Naive B cell (primary cell): ENCODE results near the gene G6PD. TPM values are rescaled to one million over a fixed set of nuclear protein-coding genes. Genes with fewer than 3 reads are reported as not detected.
"Not testable (repeated sequence)": the region's sequence is repeated elsewhere in the genome, so short reads cannot be mapped to it uniquely, and the experiment has no call there.

ENCODE experiments used
- ATAC-seq, 2 donors: fragments of 150-1000 bp; cut with Tn5 transposase; 2 replicates each; pipeline ENCODE4 v1.10.0; 2021; ENCODE audit warnings: low read depth in 2 of 2, mild to moderate bottlenecking in 2 of 2, moderate library complexity in 2 of 2
- DNase-seq: peaks from one replicate; pipeline ENCODE4 v3.0.0; 2022
- H3K27ac Mint-ChIP-seq, 6 donors: one replicate each; pipeline ENCODE4 v1.8.0; 2020 to 2022; ENCODE audit warnings: mild to moderate bottlenecking in 6 of 6, mixed read lengths in 6 of 6, moderate library complexity in 5 of 6, inconsistent platforms in 2 of 6
- H3K27me3 Mint-ChIP-seq, 3 donors: one replicate each; pipeline ENCODE4 v1.8.0; 2021 to 2022; ENCODE audit warnings: mixed read lengths in 3 of 3, mild to moderate bottlenecking in 1 of 3
- H3K36me3 Mint-ChIP-seq, 2 donors: one replicate each; pipeline ENCODE4 v1.8.0; 2020 to 2022; ENCODE audit warnings: mixed read lengths in 2 of 2, inconsistent platforms in 1 of 2, mild to moderate bottlenecking in 1 of 2
- H3K4me1 Mint-ChIP-seq, 3 donors: one replicate each; pipeline ENCODE4 v1.8.0; 2020 to 2022; ENCODE audit warnings: mixed read lengths in 3 of 3, inconsistent platforms in 1 of 3, mild to moderate bottlenecking in 1 of 3, moderate library complexity in 1 of 3
- H3K4me3 Mint-ChIP-seq, 8 donors: one replicate each; pipeline ENCODE4 v1.8.0; 2020 to 2022; ENCODE audit warnings: mild to moderate bottlenecking in 8 of 8, mixed read lengths in 8 of 8, moderate library complexity in 8 of 8, inconsistent platforms in 2 of 8
- H3K9me3 Mint-ChIP-seq, 7 donors: one replicate each; pipeline ENCODE4 v1.8.0; 2020 to 2022; ENCODE audit warnings: mixed read lengths in 7 of 7, mild to moderate bottlenecking in 5 of 7, inconsistent platforms in 2 of 7, moderate library complexity in 1 of 7
- polyA plus RNA-seq, 6 donors: library from polyadenylated mRNA; unstranded; fragments of 300-500 nt; fragmentation: Illumina TruSeq; gene quantifications; one replicate each; pipeline ENCODE4 v1.2.3, GENCODE V29; 2021; ENCODE audit warnings: low read depth in 6 of 6

G6PD gene
- polyA plus RNA-seq, 6 donors from 2014 or later: 3.3 to 6.1 (median 4.4) TPM

- not testable (repeated sequence) for H3K9me3 Mint-ChIP-seq, ATAC-seq, DNase-seq, H3K27me3 Mint-ChIP-seq, H3K4me3 Mint-ChIP-seq, H3K4me1 Mint-ChIP-seq, H3K36me3 Mint-ChIP-seq
- H3K27ac Mint-ChIP-seq: peak overlapping the region in 1 of 6 donors; percentile 14
Measured at GRCh38 chrX:154501423-154501822, 45.2 kb downstream of the G6PD start.

GRCh38 chrX:154496591-154497137 lies 50.0 kb downstream of the G6PD start:
- H3K27me3 Mint-ChIP-seq, H3K36me3 Mint-ChIP-seq, DNase-seq, H3K27ac Mint-ChIP-seq, H3K4me1 Mint-ChIP-seq, ATAC-seq, H3K9me3 Mint-ChIP-seq: not testable (repeated sequence)
- peak overlapping the region in 1 of 8 donors; percentile 29 for H3K4me3 Mint-ChIP-seq

- DNase-seq: no peak
- Mint-ChIP-seq H3K9me3 (peaks cover 0 to 3% (median 0%) of the 10 kb centered on the region in 7 donors), H3K36me3 (no peaks in the 10 kb centered on the region), H3K4me1 (peaks cover 4 to 8% (median 7%) of the 10 kb centered on the region in 3 donors), H3K27me3 (no peaks in the 10 kb centered on the region), H3K4me3 (no peak overlapping the region), H3K27ac (no peak overlapping the region)
- no peak for ATAC-seq
Measured at GRCh38 chrX:154495472-154495922, 51.1 kb downstream of the G6PD start.

- Mint-ChIP-seq H3K36me3 (no peaks in the 10 kb centered on the region), H3K4me3 (no peak overlapping the region), H3K27ac (peak overlapping the region in 2 of 6 donors; percentile 59 to 88), H3K9me3 (peaks cover 0 to 3% (median 0%) of the 10 kb centered on the region in 7 donors), H3K27me3 (no peaks in the 10 kb centered on the region), H3K4me1 (peaks cover 7 to 9% (median 9%) of the 10 kb centered on the region in 3 donors)
- ATAC-seq (no peak), DNase-seq (no peak)
Measured at GRCh38 chrX:154494715-154495114, 51.9 kb downstream of the G6PD start.

GRCh38 chrX:154490414-154491083 lies 56.1 kb downstream of the G6PD start, which contains the start of gene SLC10A3:
TSS of gene SLC10A3 (minus strand) at chrX:154490629. CDS start at chrX:154488940, 1,689 bp downstream.
- no peaks in the 10 kb centered on the region for H3K36me3 Mint-ChIP-seq
- H3K4me3 Mint-ChIP-seq: peak within 1 kb of the TSS; percentile 83 to 94 (median 92)
- DNase-seq: peak; percentile 84
- peaks cover 0 to 3% (median 0%) of the 10 kb centered on the region in 7 donors for H3K9me3 Mint-ChIP-seq
- H3K27ac Mint-ChIP-seq: peak within 1 kb of the TSS; percentile 84 to 97 (median 95)
- H3K27me3 Mint-ChIP-seq: no peaks in the 10 kb centered on the region
- peak; percentile 84 to 86 for ATAC-seq
- peaks cover 18 to 29% (median 21%) of the 10 kb centered on the region in 3 donors for H3K4me1 Mint-ChIP-seq

- peak overlapping the region; percentile 83 to 94 (median 90) for H3K4me3 Mint-ChIP-seq
- peaks cover 0 to 3% (median 0%) of the 10 kb centered on the region in 7 donors for H3K9me3 Mint-ChIP-seq
- peak in 1 of 2 donors; percentile 4 for ATAC-seq
Measured at GRCh38 chrX:154490021-154490413, 56.6 kb downstream of the G6PD start.

GRCh38 chrX:154489182-154489581 lies 57.5 kb downstream of the G6PD start:
- DNase-seq (no peak), ATAC-seq (no peak)
- peak overlapping the region; percentile 35 to 94 (median 87) for H3K4me3 Mint-ChIP-seq
- H3K27ac Mint-ChIP-seq: peak overlapping the region in 3 of 6 donors; percentile 32 to 84 (median 69)
- no peaks in the 10 kb centered on the region for H3K36me3 Mint-ChIP-seq
- H3K4me1 Mint-ChIP-seq: peaks cover 18 to 31% (median 21%) of the 10 kb centered on the region in 3 donors
- H3K9me3 Mint-ChIP-seq: peaks cover 0 to 3% (median 0%) of the 10 kb centered on the region in 7 donors
- no peaks in the 10 kb centered on the region for H3K27me3 Mint-ChIP-seq

More at GRCh38 chrX:154490021-154490413, 56.6 kb downstream of the G6PD start:
- peak overlapping the region in 5 of 6 donors; percentile 63 to 95 (median 84) for H3K27ac Mint-ChIP-seq
- DNase-seq: no peak
- no peaks in the 10 kb centered on the region for H3K36me3 Mint-ChIP-seq
- H3K27me3 Mint-ChIP-seq: no peaks in the 10 kb centered on the region
- peaks cover 18 to 31% (median 21%) of the 10 kb centered on the region in 3 donors for H3K4me1 Mint-ChIP-seq

GRCh38 chrX:154488336-154489075 lies 58.1 kb downstream of the G6PD start:
- H3K9me3 Mint-ChIP-seq: peaks cover 0 to 3% (median 0%) of the 10 kb centered on the region in 7 donors
- H3K4me1 Mint-ChIP-seq: peaks cover 18 to 31% (median 21%) of the 10 kb centered on the region in 3 donors
- peak overlapping the region; percentile 47 to 93 (median 86) for H3K4me3 Mint-ChIP-seq
- DNase-seq (no peak), ATAC-seq (no peak)
- peak overlapping the region in 2 of 6 donors; percentile 19 to 20 for H3K27ac Mint-ChIP-seq
- H3K36me3 Mint-ChIP-seq: no peaks in the 10 kb centered on the region
- no peaks in the 10 kb centered on the region for H3K27me3 Mint-ChIP-seq

GRCh38 chrX:154487518-154488290 lies 58.9 kb downstream of the G6PD start:
- H3K27ac Mint-ChIP-seq: peak overlapping the region in 3 of 6 donors; percentile 20 to 90 (median 62)
- DNase-seq (no peak), ATAC-seq (no peak)
- peaks cover 0 to 3% (median 0%) of the 10 kb centered on the region in 7 donors for H3K9me3 Mint-ChIP-seq
- no peaks in the 10 kb centered on the region for H3K27me3 Mint-ChIP-seq
- H3K4me3 Mint-ChIP-seq: peak overlapping the region; percentile 48 to 91 (median 80)
- peaks cover 21 to 33% (median 22%) of the 10 kb centered on the region in 3 donors for H3K4me1 Mint-ChIP-seq
- no peaks in the 10 kb centered on the region for H3K36me3 Mint-ChIP-seq

GRCh38 chrX:154486396-154487207 lies 60.0 kb downstream of the G6PD start, which contains the start of gene UBL4A:
TSS of gene UBL4A (minus strand) at chrX:154486615. CDS start at chrX:154486584, 31 bp downstream.
- Mint-ChIP-seq H3K27me3 (no peaks in the 10 kb centered on the region), H3K36me3 (no peaks in the 10 kb centered on the region), H3K9me3 (peaks cover 0 to 3% (median 0%) of the 10 kb centered on the region in 7 donors), H3K27ac (peak within 1 kb of the TSS in 5 of 6 donors; percentile 59 to 91 (median 76)), H3K4me3 (peak within 1 kb of the TSS; percentile 73 to 91 (median 89)), H3K4me1 (peaks cover 29 to 40% (median 30%) of the 10 kb centered on the region in 3 donors)
- ATAC-seq (peak; percentile 18 to 32), DNase-seq (peak; percentile 59)

- Mint-ChIP-seq H3K4me1 (peaks cover 25 to 36% (median 25%) of the 10 kb centered on the region in 3 donors), H3K36me3 (no peaks in the 10 kb centered on the region), H3K27me3 (no peaks in the 10 kb centered on the region), H3K9me3 (peaks cover 0 to 1% (median 0%) of the 10 kb centered on the region in 7 donors), H3K27ac (no peak overlapping the region), H3K4me3 (peak overlapping the region in 3 of 8 donors; percentile 58 to 73 (median 67))
- DNase-seq: peak; percentile 33
- ATAC-seq: no peak
Measured at GRCh38 chrX:154486052-154486395, 60.6 kb downstream of the G6PD start.
